Measurements from ENCODE around the gene RAB40B.

- TF ChIP-seq EZH2 (IDR thresholded peaks at IDR 0.05; ENCODE audit: low read length, unreplicated experiment) (no peak), EZH2phosphoT487 (IDR thresholded peaks at IDR 0.05; ENCODE audit: borderline replicate concordance, low read length) (no peak)
- TF ChIP-seq, protein P1, sequence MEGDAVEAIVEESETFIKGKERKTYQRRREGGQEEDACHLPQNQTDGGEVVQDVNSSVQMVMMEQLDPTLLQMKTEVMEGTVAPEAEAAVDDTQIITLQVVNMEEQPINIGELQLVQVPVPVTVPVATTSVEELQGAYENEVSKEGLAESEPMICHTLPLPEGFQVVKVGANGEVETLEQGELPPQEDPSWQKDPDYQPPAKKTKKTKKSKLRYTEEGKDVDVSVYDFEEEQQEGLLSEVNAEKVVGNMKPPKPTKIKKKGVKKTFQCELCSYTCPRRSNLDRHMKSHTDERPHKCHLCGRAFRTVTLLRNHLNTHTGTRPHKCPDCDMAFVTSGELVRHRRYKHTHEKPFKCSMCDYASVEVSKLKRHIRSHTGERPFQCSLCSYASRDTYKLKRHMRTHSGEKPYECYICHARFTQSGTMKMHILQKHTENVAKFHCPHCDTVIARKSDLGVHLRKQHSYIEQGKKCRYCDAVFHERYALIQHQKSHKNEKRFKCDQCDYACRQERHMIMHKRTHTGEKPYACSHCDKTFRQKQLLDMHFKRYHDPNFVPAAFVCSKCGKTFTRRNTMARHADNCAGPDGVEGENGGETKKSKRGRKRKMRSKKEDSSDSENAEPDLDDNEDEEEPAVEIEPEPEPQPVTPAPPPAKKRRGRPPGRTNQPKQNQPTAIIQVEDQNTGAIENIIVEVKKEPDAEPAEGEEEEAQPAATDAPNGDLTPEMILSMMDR (conservative IDR thresholded peaks at IDR 0.05; ENCODE audit: low read depth, low read length) = no peak
Observed at GRCh38 chr17:82644148-82644547, 54.4 kb downstream of the RAB40B start.
